ENCODE data around the gene AKAP13. TPM values are rescaled to one million over a fixed set of nuclear protein-coding genes. Genes with fewer than 3 reads are reported as not detected.
A peak's percentile ranks its signal among the peaks of the same experiment; 100 is the strongest.

Gene AKAP13
- total RNA-seq, 1 donor from 2014 or later, result 41.1 TPM

- Histone ChIP-seq H3K4me3 (ENCODE audit: low read depth, low read length) (peak overlapping the region; percentile 71), H3K36me3 (ENCODE audit: control insufficient read depth, insufficient read depth, low read length) (no peaks in the 10 kb centered on the region), H3K27me3 (ENCODE audit: control insufficient read depth, insufficient read depth, low read length) (peaks cover 1% of the 10 kb centered on the region)
- no peak for FAIRE-seq
- no peak for TF ChIP-seq CTCF (IDR thresholded peaks at IDR 0.05; ENCODE audit: insufficient read depth, low read length, severe bottlenecking)
- DNase-seq (ENCODE audit: low read depth), result no peak
Observed at GRCh38 chr15:85380812-85381642, 624 bp downstream of the AKAP13 start.

GRCh38 chr15:85381850-85382751 is 1.7 kb downstream of the AKAP13 start:
- Histone ChIP-seq H3K27me3 (ENCODE audit: control insufficient read depth, insufficient read depth, low read length) (no peaks in the 10 kb centered on the region), H3K36me3 (ENCODE audit: control insufficient read depth, insufficient read depth, low read length) (no peaks in the 10 kb centered on the region), H3K4me3 (ENCODE audit: low read depth, low read length) (peak overlapping the region; percentile 71)
- FAIRE-seq, result no peak
- no peak for TF ChIP-seq CTCF (IDR thresholded peaks at IDR 0.05; ENCODE audit: insufficient read depth, low read length, severe bottlenecking)
- DNase-seq (ENCODE audit: low read depth), result peak; percentile 27

- Histone ChIP-seq H3K4me3 (ENCODE audit: low read depth, low read length) (no peak overlapping the region), H3K36me3 (ENCODE audit: control insufficient read depth, insufficient read depth, low read length) (no peaks in the 10 kb centered on the region), H3K27me3 (ENCODE audit: control insufficient read depth, insufficient read depth, low read length) (no peaks in the 10 kb centered on the region)
- FAIRE-seq, result no peak
- no peak for DNase-seq (ENCODE audit: low read depth)
- no peak for TF ChIP-seq CTCF (IDR thresholded peaks at IDR 0.05; ENCODE audit: insufficient read depth, low read length, severe bottlenecking)
Observed at GRCh38 chr15:85382942-85383341, 2.5 kb downstream of the AKAP13 start.

DNA sequence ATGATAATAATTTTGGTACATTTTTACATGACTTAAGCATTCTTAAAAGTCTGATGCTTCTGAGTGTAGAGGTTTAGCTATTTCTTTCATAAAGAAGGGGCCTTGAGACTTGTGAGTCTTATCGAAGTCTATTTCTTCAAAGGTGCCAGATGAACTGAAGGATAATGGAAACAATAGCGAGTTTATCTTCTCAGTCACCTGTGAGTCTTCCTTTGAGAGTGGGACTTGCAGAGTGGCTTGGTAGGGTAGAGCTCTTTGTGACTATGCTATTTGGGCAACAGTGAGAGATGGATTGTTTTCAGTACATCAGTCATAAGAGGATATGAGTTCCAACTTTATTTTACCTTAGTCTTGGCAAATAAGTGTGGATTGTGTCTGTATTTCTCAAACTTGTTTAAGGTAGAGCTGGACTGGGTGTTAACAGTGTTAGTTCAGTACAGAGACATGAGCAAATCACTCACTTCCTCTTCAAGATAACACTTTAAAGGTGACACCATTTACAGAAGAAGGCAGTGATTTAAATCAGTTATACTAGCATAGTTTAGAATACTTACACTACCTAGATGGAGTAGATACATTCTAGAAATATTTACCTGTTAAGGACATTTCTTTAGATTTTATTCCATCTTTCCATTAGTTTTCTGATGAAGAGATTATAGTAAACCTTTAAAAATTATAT is 3.2 kb downstream of the AKAP13 start:
- no peak for TF ChIP-seq CTCF (IDR thresholded peaks at IDR 0.05; ENCODE audit: insufficient read depth, low read length, severe bottlenecking)
- Histone ChIP-seq H3K4me3 (ENCODE audit: low read depth, low read length) (no peak overlapping the region), H3K27me3 (ENCODE audit: control insufficient read depth, insufficient read depth, low read length) (no peaks in the 10 kb centered on the region), H3K36me3 (ENCODE audit: control insufficient read depth, insufficient read depth, low read length) (no peaks in the 10 kb centered on the region)
- FAIRE-seq (no peak), DNase-seq (ENCODE audit: low read depth) (no peak)

- DNase-seq (ENCODE audit: low read depth) (no peak), FAIRE-seq (no peak)
- H3K4me3 ChIP-seq (ENCODE audit: low read depth, low read length), result no peak overlapping the region
- H3K36me3 ChIP-seq (ENCODE audit: control insufficient read depth, insufficient read depth, low read length), result no peaks in the 10 kb centered on the region
- TF ChIP-seq CTCF (IDR thresholded peaks at IDR 0.05; ENCODE audit: insufficient read depth, low read length, severe bottlenecking), result no peak
- no peaks in the 10 kb centered on the region for H3K27me3 ChIP-seq (ENCODE audit: control insufficient read depth, insufficient read depth, low read length)
Observed at GRCh38 chr15:85386261-85386660, 5.9 kb downstream of the AKAP13 start.
